ENCODE data around the gene CSGALNACT2.
"Not testable (repeated sequence)": the region's sequence is repeated elsewhere in the genome, so short reads cannot be mapped to it uniquely, and the experiment has no call there.

CSGALNACT2 gene, protein sequence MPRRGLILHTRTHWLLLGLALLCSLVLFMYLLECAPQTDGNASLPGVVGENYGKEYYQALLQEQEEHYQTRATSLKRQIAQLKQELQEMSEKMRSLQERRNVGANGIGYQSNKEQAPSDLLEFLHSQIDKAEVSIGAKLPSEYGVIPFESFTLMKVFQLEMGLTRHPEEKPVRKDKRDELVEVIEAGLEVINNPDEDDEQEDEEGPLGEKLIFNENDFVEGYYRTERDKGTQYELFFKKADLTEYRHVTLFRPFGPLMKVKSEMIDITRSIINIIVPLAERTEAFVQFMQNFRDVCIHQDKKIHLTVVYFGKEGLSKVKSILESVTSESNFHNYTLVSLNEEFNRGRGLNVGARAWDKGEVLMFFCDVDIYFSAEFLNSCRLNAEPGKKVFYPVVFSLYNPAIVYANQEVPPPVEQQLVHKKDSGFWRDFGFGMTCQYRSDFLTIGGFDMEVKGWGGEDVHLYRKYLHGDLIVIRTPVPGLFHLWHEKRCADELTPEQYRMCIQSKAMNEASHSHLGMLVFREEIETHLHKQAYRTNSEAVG

DNA sequence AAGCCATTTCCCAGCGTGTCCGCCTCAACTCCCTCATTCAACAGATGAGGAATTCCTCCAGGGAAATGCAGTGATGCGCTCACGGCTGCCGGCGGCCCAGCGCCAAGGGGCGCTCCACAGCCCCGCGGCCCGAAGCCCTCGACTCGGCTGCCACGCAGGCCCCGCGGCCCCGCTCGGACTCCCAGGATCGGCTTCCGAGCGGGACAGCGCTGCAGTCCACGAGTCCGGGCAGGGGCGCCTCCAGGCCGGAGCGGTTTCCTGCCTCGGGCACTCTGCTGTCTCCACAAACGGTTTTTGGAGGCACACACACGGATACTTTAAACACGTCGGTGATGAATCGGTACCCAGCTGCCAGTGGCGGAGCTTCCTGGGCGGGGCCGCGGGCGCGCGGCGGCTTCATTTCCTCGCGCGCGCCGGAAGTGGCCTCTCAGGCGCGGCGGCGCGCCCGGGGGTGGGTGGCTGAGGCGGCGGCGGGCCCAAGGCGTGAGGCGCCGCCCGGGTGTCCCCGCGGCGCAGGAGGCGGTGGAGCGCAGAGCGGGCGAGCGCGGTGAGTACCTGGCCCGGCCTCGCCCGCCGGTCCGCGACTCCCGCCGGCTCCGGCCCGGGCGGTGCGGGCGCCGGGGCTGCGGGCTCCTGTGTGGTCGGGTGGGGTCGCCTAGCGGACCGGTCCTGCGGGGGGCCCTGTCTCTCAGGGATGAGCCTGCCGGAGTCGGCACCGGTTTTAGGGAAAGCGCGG lies at the start of gene CSGALNACT2:
Gene CSGALNACT2 (plus strand): TSS at position 425 of the 736 bp plus-strand sequence. CDS start 16,705 bp downstream, outside the sequence.
- DNase-seq (ENCODE audit: low spot score) = peak; percentile 88

DNA sequence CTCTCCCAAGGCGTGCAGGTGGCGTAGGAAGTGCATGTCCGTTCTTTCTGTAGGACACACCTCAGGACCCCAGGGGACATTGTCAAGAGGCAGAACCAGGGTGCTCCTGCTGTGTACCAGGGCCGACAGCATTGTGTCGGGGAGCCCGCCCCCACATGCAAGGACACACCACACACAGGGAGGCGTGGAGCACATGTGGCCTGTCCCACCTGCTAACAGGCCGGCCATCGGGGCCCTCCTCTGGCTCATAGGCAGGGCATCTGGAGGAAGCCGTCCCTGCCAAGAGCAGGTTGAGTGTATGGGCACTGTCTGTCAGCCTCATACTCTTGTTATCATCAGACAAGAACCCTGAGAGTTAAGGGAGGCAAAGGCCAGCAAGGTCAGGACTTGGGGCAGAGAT lies 48.7 kb upstream of the CSGALNACT2 start:
- no peak for DNase-seq (ENCODE audit: low spot score)

DNA sequence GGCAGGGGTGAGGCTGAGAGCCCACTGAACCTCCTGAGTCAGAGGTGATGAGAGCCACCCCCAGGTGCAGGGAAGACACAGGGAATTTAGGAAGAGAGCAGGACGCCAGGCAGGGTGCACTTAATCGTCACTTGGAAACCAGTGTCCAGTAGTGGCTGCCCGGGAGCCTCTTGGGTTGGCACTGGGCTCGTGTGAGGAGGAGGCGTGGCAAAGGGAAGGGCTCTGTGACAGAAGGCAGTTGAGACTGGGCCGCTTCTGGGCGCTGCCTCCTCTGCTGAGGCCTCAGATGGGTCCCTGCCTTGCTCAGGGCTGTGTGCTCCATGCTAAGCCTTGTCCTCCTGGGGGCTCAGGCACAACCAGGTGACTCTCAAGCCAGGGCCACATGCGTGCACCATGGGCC lies 48.1 kb upstream of the CSGALNACT2 start:
- no peak for DNase-seq (ENCODE audit: low spot score)

DNA sequence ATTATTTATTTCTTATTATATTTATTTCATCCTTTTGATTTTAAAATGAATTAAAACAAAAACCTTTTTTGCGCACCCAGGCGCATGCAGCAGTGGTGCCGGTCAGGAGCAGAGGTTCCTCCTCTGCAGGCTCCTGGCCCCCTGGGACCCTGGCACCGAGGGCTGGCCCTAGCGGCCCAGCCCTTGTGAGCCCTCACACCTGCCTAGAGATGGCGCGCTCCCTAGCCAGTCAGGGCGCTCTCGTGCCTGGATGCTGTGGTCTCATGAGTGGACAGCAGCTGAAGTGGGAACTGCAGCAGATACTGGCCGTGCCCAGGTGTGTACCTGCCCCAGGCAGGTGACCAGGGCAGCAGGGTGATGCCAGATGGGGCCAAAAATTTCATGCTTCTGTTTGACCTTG lies 47.6 kb upstream of the CSGALNACT2 start:
- DNase-seq (ENCODE audit: low spot score) = no peak

DNA sequence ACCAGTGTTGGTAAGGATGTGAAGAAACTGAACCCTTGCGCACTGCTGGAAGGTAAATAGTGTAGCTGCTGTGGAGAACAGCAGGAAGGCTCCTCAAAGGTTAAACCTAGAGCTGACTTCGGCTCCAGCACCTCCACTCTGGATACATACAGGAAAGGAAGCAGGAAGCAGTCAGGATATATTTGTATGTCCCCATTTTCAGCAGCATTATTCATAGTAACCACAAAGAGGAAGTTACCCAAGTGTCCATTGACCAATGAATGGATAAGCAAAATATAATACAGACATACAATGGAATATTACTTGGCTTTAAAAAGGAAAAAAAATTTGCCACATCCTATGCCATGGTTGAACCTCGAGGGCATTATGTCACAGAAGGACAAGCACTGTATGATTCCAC lies 46.4 kb upstream of the CSGALNACT2 start:
- DNase-seq (ENCODE audit: low spot score) = no peak

DNA sequence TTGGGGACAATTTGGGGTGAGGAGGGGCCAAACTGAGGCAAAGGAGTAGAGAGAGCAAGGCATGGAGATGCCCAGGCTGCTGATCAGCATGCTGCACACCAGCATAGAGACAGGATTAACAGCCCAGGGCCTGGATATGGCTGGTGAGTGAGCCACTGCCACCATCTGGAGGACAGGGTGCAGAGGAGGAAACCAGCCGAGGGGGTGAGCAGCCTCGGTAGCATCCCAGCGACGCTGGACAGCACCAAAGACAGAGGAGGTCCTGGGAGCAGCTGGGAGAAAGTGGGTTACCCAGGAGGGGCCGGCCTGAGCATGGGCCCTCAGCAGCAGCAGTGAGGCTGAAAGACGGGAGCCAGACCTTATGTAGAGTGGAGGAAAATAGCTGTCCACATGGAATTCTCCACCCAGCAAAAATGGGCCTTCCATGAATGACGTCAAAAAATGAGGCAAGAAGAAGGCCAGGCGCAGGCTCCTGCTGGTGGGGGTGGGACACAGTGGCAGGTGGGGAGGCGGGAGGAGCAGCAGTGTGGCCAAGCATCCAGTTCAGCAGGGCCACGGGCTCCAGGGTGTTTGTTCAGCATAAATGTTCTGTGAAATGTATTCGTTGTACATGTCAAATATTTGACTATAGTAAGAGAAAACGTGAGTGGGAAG lies 44.7 kb upstream of the CSGALNACT2 start:
- DNase-seq (ENCODE audit: low spot score) = no peak

DNA sequence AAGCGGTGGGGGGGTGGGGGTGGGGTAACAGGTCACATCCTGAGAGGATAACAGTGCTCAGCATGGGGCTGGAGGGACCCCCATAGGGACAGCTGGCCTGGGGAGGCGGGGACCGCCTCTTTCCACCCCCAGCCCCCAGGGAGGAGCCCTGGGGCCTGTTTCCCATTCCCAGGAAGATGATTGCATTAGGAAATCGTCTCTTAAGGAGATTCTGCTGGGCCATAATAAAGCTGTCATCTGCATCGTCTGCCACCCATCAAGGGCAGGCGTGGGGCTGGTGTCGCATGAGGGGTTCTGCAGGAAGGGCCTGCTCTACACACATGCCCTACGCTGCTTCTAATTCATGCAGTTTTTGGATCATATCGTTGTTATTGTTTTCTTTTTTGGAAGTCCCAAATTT lies 44.2 kb upstream of the CSGALNACT2 start:
- DNase-seq (ENCODE audit: low spot score) = no peak

DNA sequence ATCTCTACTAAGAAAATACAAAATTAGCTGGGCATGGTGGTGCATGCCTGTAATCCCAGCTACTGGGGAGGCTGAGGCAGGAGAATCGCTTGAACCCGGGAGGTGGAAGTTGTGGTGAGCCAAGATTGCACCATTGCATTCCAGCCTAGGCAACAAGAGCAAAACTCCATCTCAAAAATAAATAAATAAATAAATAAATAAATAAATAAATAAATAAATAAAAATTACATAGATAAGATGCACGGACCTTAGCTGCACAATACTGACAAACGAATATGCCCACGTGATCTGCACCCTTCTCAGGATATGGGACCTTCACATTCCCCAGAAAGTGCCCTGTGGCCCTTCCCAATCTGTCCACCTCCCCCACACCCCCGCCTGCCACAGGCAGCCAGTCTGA lies 38.9 kb upstream of the CSGALNACT2 start:
- DNase-seq (ENCODE audit: low spot score) = not testable (repeated sequence)

DNA sequence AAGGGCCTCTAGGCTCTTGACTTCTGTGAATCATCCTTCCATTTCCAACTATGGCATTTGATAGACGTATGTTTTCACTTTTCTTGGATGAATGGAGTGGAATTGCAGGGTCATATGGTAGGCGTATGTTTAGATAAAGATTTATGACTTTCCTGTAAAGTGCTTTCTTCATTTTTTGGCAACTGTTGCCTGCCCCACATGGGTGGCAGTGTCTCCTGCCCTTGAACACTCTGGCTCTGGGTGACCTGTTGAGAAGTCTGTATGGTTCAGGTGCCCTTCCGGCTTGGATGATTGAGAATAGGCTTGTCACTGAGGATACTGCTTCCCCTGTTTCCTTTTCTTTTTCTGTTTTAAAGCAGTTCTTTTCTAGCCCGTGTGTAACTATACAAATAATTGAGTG lies 38.3 kb upstream of the CSGALNACT2 start:
- no peak for DNase-seq (ENCODE audit: low spot score)

DNA sequence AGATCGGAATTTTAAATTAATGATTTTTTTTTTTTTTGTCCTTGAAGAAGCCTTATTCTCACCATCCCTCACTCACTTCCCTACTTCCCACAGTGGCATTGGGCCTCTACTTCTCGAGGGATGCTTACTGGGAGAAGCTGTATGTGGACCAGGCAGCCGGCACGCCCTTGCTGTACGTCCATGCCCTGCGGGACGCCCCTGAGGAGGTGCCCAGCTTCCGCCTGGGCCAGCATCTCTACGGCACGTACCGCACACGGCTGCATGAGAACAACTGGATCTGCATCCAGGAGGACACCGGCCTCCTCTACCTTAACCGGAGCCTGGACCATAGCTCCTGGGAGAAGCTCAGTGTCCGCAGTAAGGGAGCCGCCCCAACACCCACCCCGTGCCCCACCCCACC lies 37.9 kb upstream of the CSGALNACT2 start:
- DNase-seq (ENCODE audit: low spot score) = no peak

DNA sequence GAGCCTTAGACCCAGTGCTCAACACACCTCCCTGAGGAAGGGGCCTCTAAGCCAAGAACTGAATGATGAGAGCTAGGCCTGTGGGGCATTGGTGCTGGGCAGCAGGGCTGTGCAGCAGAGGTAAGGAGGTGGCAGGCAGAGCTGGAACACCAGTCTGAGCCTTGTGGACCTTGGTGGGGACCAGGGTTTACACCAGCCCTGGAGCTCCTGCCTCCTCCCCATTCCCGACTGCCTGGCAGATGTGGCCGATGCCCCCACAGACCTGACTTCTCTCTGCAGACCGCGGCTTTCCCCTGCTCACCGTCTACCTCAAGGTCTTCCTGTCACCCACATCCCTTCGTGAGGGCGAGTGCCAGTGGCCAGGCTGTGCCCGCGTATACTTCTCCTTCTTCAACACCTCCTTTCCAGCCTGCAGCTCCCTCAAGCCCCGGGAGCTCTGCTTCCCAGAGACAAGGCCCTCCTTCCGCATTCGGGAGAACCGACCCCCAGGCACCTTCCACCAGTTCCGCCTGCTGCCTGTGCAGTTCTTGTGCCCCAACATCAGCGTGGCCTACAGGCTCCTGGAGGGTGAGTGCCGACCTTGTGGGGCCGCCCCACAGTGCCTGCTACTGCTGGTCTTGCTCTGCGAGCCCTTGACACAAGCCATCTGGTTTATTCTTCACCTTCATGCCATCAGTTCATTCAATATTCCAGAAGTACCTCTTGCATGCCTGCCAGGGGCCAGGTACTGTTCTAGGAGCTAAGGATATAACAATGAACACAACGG lies 36.0 kb upstream of the CSGALNACT2 start:
- no peak for DNase-seq (ENCODE audit: low spot score)

DNA sequence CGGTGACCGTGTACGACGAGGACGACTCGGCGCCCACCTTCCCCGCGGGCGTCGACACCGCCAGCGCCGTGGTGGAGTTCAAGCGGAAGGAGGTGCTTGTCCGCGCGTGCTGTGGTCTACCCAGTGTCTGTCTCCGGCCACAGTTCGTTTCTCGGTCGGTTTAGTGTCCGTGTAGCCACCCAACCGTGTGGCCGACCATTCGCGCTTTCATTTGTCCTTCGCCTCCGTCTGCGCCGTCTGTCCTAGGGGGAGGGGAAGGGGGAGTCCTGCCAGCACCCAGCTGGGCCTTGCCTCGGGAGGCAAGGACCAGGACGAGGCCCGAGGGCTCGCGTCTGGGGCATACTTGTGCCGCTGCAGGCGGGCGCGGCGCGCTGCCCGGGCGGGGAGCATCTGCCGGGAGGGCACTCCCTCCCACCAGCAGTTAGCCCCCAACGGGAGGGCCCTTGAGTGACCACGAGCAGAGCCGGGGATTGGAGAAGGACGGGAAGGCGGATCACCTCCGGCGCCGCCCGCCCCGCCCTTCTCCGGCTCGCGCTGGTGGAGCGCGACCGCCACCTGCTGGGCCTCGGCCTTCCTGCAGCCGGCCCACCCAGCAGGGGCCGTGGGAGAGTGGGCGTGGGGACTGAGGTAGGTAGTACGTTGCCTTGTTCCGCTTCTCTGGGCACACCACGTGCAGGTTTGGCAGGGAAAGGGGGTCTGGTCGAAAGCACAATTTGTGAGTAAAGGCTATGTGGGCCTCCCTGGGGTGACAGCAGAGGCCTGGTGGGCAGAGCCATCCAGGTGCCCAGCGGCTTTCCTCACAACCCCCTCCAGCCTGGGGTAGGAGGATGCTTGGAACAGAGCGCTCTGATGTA lies 32.9 kb upstream of the CSGALNACT2 start:
- peak; percentile 44 for DNase-seq (ENCODE audit: low spot score)

DNA sequence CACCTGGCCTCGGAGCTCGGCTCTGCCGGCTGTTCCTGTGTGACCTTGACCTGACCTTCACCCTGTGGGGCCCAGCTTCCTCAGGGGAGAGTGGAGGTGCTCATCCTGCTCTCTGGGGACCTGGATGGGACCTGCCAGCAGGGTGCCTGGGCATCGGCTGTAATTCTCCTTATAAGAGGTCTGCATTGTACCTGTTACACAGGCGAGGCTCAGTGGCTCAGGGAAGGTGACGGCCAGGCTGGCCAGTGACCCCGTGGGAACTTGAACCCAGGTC lies 32.4 kb upstream of the CSGALNACT2 start:
- no peak for DNase-seq (ENCODE audit: low spot score)

DNA sequence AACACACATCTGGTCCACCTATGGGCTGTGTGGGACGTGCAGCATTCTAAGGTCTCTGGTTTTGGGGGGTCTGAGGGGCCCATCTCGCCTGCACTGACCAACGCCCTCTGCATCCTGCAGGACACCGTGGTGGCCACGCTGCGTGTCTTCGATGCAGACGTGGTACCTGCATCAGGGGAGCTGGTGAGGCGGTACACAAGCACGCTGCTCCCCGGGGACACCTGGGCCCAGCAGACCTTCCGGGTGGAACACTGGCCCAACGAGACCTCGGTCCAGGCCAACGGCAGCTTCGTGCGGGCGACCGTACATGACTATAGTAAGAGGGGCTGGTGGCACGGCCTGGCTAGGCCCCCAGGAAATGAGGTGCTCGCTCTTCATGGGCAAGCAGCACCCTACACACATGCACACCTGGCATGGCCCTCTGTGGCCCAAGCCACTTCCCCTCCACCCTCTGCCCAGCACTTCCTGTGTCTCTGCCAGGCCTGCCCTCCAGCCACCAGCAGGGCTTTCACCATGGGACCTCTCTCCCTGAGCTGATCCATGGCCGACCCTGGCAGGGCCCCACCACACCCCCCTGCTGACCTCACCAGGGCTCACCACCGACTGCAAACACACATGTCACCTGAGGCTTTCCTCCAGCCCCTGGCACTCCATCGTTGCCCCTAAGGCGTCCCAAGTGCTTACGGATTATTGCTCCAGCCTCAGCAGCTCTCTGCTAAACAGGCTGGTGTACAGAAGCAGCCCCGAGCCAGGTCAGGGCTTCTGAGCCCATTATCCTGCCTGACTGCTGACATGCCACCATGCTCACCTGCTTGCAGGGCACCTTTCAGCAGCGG lies 31.8 kb upstream of the CSGALNACT2 start:
- no peak for DNase-seq (ENCODE audit: low spot score)

DNA sequence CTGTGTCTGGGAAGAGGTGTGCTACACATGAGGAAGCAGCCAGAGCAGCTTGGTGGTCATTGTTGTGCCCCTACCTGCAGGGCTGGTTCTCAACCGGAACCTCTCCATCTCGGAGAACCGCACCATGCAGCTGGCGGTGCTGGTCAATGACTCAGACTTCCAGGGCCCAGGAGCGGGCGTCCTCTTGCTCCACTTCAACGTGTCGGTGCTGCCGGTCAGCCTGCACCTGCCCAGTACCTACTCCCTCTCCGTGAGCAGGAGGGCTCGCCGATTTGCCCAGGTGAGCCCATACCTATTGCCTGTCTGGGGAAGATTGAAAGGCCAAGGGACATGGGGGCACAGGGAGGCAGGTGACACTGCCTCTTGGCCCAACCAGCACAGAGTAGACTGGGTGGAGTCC lies 29.3 kb upstream of the CSGALNACT2 start:
- DNase-seq (ENCODE audit: low spot score) = no peak

DNA sequence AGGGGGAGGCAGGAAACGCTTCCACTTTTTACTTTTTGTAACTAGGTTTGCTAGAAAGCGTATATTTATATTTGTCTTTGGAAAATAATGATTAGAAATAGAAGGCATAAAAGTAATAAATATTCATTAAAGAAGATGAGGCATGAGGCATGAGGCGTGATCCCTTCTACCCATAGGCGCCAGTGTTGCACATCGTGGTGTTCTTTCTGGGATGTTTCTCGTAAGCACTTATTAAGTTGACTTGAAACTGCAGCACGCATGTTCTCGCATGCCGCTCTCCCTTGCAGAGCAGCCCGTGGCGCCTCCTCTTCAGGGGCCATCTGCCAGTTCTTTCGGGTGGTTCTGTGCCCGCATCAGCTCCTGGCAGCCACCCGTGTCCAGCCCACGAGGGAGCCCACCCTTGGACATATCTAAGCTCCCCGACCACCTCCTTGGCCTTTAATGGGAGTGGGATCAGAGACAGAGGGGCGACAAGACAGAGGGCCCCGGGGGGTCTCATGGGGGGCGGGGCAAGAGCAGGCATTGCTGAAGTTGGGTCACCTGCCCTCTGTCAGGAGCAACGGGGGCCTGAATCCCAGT lies 28.5 kb upstream of the CSGALNACT2 start:
- no peak for DNase-seq (ENCODE audit: low spot score)

DNA sequence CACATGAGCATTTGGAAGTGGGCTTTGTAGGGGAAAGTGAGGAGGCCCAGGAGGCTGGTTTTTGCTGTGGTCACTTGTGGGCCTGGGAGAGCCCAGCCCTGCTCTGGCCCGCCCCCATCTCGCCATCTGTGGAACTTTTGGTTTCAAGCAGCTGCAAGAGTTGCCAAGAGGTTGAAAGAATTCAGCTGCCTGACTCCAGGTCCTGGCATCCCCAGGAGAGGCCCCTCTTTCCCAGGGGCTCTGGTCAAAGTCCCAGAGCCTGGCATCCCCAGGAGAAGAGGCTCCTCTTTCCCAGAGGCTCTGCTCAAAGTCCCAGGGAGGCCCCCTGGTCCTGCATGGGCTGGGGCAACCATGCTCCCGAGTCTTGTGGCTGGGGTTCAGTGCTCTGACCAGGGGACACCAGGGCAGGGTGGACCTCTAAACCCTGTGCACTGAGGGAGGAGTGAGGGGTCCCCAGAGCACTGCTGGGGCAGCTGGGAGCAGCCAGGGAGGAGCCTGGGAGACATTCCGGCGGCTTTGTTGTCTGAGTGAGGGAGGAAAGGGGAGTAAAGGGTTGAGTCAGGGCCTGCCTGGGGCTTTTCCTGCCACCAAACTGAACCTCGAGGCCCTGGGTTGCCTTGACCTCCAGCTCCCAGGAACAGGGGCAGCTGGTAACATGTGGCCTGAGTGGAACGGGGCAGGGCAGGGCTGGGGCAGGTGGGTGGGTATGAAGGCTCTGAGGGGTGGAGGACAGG lies 27.7 kb upstream of the CSGALNACT2 start:
- no peak for DNase-seq (ENCODE audit: low spot score)

DNA sequence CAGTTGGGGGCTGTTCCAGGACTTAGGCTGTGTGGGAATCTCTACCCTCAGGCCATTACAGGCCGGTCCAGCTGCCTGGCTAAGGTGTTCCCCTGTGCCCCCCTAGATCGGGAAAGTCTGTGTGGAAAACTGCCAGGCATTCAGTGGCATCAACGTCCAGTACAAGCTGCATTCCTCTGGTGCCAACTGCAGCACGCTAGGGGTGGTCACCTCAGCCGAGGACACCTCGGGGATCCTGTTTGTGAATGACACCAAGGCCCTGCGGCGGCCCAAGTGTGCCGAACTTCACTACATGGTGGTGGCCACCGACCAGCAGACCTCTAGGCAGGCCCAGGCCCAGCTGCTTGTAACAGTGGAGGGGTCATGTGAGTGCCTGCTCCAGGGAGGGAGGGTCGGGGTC lies 27.1 kb upstream of the CSGALNACT2 start:
- DNase-seq (ENCODE audit: low spot score) = no peak

DNA sequence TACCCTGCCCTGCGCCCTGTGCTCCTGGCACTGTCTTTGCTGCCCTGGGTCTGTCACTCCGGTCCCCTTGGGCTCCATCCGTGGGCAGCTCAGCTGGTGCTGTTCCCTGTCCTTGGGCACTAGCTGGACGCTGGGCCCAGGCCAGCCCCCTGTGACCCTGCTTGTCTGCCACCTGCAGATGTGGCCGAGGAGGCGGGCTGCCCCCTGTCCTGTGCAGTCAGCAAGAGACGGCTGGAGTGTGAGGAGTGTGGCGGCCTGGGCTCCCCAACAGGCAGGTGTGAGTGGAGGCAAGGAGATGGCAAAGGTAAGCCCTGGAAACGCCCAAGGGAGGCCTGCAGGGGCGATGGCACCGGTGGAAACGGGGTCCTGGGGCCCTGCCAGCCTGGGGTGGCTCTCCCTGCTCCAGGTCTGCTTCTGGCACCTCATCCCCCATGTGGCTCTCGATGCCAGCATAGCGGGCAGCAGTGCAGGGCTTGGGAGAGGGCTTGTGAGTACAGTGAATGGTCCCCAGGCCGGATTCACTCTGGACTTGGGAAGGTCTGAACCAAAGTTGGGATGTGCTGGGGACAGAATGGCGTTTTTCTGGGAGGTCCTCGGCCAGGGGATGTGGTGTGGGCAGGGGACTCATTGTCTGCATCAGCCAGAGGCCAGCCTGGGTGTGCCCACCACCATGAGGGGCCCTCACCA lies 26.2 kb upstream of the CSGALNACT2 start:
- no peak for DNase-seq (ENCODE audit: low spot score)

Measured in putamen (tissue), 1 donor.